GM18519 (cell line): ENCODE measurements around the gene PRPF31.
"Not testable (repeated sequence)": the region's sequence is repeated elsewhere in the genome, so short reads cannot be mapped to it uniquely, and the experiment has no call there.

Source experiments
- ATAC-seq: cut with Tn5 transposase; IDR thresholded peaks from one replicate; pipeline ENCODE4 v1.9.1; 2021; ENCODE audit warnings: mild to moderate bottlenecking, moderate library complexity; ENCODE audit not compliant: unreplicated experiment, low FRiP score

The PRPF31 gene, protein sequence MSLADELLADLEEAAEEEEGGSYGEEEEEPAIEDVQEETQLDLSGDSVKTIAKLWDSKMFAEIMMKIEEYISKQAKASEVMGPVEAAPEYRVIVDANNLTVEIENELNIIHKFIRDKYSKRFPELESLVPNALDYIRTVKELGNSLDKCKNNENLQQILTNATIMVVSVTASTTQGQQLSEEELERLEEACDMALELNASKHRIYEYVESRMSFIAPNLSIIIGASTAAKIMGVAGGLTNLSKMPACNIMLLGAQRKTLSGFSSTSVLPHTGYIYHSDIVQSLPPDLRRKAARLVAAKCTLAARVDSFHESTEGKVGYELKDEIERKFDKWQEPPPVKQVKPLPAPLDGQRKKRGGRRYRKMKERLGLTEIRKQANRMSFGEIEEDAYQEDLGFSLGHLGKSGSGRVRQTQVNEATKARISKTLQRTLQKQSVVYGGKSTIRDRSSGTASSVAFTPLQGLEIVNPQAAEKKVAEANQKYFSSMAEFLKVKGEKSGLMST

DNA sequence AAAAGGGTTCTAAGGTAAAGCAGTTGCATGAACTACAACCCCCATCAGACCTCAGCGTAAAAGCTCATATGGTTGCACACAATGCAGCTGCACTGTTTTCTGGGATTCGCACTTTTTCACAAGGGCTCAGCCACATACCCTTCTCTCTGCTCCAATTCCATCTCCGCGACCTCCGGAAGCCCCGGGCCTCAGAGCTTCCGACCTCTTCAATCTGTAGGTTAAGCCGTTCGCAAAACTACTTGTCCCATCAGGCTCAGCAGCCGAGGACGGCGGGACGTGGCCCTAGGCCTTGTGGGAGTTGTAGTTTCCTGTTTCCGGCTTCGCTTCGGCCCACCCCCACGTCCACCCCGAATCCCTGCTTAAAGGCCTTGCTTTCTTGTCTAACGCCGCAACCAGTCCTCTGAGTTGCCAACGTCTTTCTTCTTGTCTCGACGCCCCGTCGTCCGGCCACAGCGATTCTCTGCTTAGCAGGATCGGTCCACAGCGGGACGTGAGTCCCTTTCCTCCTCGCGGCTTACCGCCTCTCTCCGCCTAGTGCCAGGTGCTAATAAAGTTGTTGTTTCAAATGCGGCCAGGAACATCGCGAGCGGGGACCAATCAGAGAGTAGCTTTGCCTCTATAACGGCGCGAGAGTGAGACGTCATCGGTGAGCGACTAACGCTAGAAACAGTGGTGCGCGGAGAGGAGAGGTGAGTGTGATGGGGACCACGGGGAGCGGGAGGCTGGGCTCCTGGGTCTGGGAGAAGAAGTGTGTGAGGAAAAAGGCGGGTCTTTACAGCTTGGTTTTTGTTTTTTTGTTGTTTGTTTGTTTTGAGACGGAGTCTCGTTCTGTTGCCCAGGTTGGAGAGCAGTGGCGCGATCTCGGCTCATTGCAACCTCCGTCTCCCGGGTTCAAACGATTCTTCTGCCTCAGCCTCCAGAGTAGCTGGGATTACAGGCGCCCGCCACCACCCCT is at the start of gene PRPF31, which contains the start of gene TFPT:
Gene PRPF31, plus strand, starts transcription at position 646 of the 955 bp plus-strand sequence. CDS start 2,525 bp downstream, outside the sequence.
Gene TFPT, minus strand, starts transcription at position 549 of the 955 bp plus-strand sequence. Its CDS starts 388 bp downstream, at position 161.
- peak; percentile 52 for ATAC-seq

- no peak for ATAC-seq
Observed at GRCh38 chr19:54069470-54069869, 46.1 kb upstream of the PRPF31 start.

- no peak for ATAC-seq
Observed at GRCh38 chr19:54073829-54074228, 41.7 kb upstream of the PRPF31 start.

- ATAC-seq, result no peak
Observed at GRCh38 chr19:54074851-54075250, 40.7 kb upstream of the PRPF31 start.

GRCh38 chr19:54077334-54077733 is 38.2 kb upstream of the PRPF31 start:
- no peak for ATAC-seq

- no peak for ATAC-seq
Observed at GRCh38 chr19:54081032-54081431, 34.5 kb upstream of the PRPF31 start, which contains the start of gene TARM1. Gene TARM1 (minus strand): TSS chr19:54081365. CDS start chr19:54081340, 25 bp downstream.

DNA sequence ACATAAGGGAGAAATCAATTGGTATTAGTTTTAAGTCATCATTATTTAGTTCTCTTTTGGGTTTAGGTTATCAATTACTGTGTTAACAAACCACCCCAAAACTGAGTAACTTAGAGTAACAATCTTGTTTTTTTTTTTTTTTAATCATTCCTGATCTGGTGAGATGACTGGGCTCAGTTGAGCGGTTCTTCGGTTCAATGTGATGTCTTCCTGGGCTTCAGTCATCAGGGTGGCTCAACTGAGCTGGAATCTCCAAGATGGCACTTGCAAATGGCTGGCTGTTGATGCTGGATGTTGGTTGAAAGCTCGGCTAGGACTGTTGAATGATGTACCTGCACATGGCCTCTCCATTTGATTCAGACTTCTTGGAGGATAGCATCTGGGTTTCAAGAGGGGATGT is 31.1 kb upstream of the PRPF31 start:
- ATAC-seq, result no peak

DNA sequence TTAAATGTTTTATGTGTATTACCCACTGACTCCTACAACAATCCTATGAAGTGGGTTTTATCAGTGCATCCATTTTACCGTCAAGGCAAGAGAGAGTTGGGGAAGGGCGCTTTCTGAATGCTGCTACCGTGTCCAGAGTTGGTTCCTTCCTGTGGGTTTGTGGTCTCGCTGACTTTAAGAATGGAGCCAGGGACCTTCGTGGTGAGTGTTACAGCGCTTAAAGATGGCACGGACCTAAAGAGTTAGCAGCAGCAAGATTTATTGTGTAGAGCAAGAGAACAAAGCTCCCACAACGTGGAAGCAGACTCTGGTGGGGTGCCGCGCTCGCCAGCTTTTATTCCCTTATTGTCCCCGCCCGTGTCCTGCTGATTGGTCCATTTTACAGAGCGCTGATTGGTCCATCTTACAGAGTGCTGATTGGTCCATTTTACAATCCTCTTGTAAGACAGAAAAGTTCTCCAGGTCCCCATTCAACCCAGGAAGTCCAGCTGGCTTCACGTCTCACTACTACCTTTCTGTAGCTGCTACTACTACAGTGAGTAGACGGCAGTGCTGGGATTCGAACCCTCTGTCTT is 21.0 kb upstream of the PRPF31 start:
- ATAC-seq, result no peak

GRCh38 chr19:54095136-54095858 is 20.3 kb upstream of the PRPF31 start:
- ATAC-seq, result no peak

- not testable (repeated sequence) for ATAC-seq
Observed at GRCh38 chr19:54095859-54096616, 19.5 kb upstream of the PRPF31 start.

GRCh38 chr19:54096617-54097106 is 18.9 kb upstream of the PRPF31 start:
- ATAC-seq, result no peak

GRCh38 chr19:54099190-54099902 is 16.2 kb upstream of the PRPF31 start:
- ATAC-seq, result no peak

DNA sequence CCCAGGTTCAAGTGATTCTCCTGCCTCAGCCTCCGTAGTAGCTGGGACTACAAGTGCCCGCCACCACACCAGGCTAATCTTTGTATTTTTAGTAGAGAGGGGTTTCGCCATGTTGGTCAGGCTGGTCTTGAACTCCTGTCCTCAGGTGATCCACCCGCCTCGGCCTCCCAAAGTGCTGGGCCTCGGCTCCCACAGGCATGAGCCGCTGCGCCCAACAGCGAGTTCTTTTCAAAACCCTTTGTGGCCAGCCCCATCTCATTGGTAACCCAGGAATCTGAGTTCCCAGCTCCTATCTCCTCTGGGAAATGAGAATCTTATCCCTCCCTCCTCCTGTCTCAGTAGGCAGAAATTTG is 15.7 kb upstream of the PRPF31 start:
- not testable (repeated sequence) for ATAC-seq

- ATAC-seq, result no peak
Observed at GRCh38 chr19:54100561-54100960, 15.0 kb upstream of the PRPF31 start, which contains the start of gene OSCAR. Gene OSCAR (minus strand): TSS chr19:54100803. CDS start chr19:54100792, 11 bp downstream.

GRCh38 chr19:54102421-54103169 is 13.0 kb upstream of the PRPF31 start, which contains the start of gene NDUFA3:
Gene NDUFA3 (plus strand): TSS chr19:54102855. CDS start chr19:54102879, 24 bp downstream.
- peak; percentile 98 for ATAC-seq

GRCh38 chr19:54104998-54105715 is 10.4 kb upstream of the PRPF31 start:
- no peak for ATAC-seq

GRCh38 chr19:54105796-54106195 is 9.8 kb upstream of the PRPF31 start:
- ATAC-seq, result no peak
